IMR-90 (cell line): ENCODE data around the gene TKTL2. TPM values are rescaled to one million over a fixed set of nuclear protein-coding genes. Genes with fewer than 3 reads are reported as not detected.

Experiments
- ATAC-seq: fragments of 200-7000 bp; cut with Tn5 transposase; 2 replicates; pipeline ENCODE4 v1.9.1; 2020; ENCODE audit warnings: low read depth, mild to moderate bottlenecking, moderate library complexity
- BruUV-seq: library from RNA; stranded (reverse); fragments of 400-500 nt; replicated peaks from 2 replicates; lab custom pipeline; 2021; lab: Mats Ljungman, UMichigan
- CTCF ChIA-PET: fragments of 300-600 bp; formaldehyde crosslinking; extraction: SDS; loops from one replicate; lab custom pipeline; 2021; ENCODE audit warnings: antibody characterized with exemption; lab: Yijun Ruan, JAX
- POLR2A ChIA-PET: fragments of 300-600 bp; sonication (Branson Sonifier 250); formaldehyde crosslinking; loops from one replicate; lab custom pipeline; 2022; ENCODE audit warnings: antibody characterized with exemption; ENCODE audit not compliant: unreplicated experiment; lab: Charles Lee
- DNase-seq: peaks from one replicate; pipeline ENCODE4 v3.0.0; 2013
- H2AFZ ChIP-seq: replicated peaks from 2 replicates; pipeline ENCODE3; 2013; ENCODE audit warnings: low read length, mild to moderate bottlenecking; ENCODE audit not compliant: poor library complexity
- H2AK5ac ChIP-seq: 2 replicates; pipeline ENCODE4 v1.6.1; 2013; ENCODE audit warnings: low read depth, low read length, inconsistent platforms
- H2AK9ac ChIP-seq: replicated peaks from 2 replicates; pipeline ENCODE3; 2013; ENCODE audit warnings: mild to moderate bottlenecking, low read depth, low read length, moderate library complexity; ENCODE audit not compliant: poor library complexity
- H2BK120ac ChIP-seq: 2 replicates; pipeline ENCODE4 v1.6.1; 2013; ENCODE audit warnings: low read depth, low read length, inconsistent platforms
- H2BK15ac ChIP-seq: 3 replicates; pipeline ENCODE4 v1.6.1; 2013; ENCODE audit warnings: low read depth, low read length, inconsistent platforms
- H2BK20ac ChIP-seq: 2 replicates; pipeline ENCODE4 v1.6.1; 2013; ENCODE audit warnings: low read depth, mild to moderate bottlenecking, inconsistent platforms, low read length, moderate library complexity
- H2BK5ac ChIP-seq: 2 replicates; pipeline ENCODE4 v1.6.1; 2013; ENCODE audit warnings: mild to moderate bottlenecking, low read depth, low read length, inconsistent platforms; ENCODE audit not compliant: poor library complexity, severe bottlenecking
- H3K14ac ChIP-seq: replicated peaks from 2 replicates; pipeline ENCODE4 v1.6.1; 2013; ENCODE audit warnings: low read depth, low read length, inconsistent platforms
- H3K18ac ChIP-seq: 2 replicates; pipeline ENCODE4 v1.6.1; 2013; ENCODE audit warnings: low read depth, low read length, control low read depth
- H3K23ac ChIP-seq: 2 replicates; pipeline ENCODE4 v1.6.1; 2013; ENCODE audit warnings: low read depth, low read length, inconsistent platforms
- H3K27ac ChIP-seq: 2 replicates; pipeline ENCODE4 v1.5.1; 2013; ENCODE audit warnings: mild to moderate bottlenecking, control low read depth, low read length; ENCODE audit not compliant: insufficient read depth
- H3K27me3 ChIP-seq: 2 replicates; pipeline ENCODE4 v1.6.1; 2013; ENCODE audit warnings: low read length; ENCODE audit not compliant: control insufficient read depth, insufficient read depth
- H3K36me3 ChIP-seq: 2 replicates; pipeline ENCODE4 v1.6.1; 2013; ENCODE audit warnings: low read length, mixed read lengths; ENCODE audit not compliant: control insufficient read depth, insufficient read depth
- H3K4ac ChIP-seq: 2 replicates; pipeline ENCODE4 v1.6.1; 2013; ENCODE audit warnings: low read depth, low read length, inconsistent platforms
- H3K4me1 ChIP-seq: 2 replicates; pipeline ENCODE4 v1.6.1; 2013; ENCODE audit warnings: low read length, mixed read lengths; ENCODE audit not compliant: control insufficient read depth, insufficient read depth
- H3K4me2 ChIP-seq: 2 replicates; pipeline ENCODE4 v1.6.1; 2013; ENCODE audit warnings: low read depth, mild to moderate bottlenecking, control low read depth, low read length, moderate library complexity
- H3K4me3 ChIP-seq: 2 replicates; pipeline ENCODE4 v1.5.1; 2013; ENCODE audit warnings: low read depth, mild to moderate bottlenecking, control low read depth, low read length, moderate library complexity; ENCODE audit not compliant: insufficient read depth
- H3K56ac ChIP-seq: 2 replicates; pipeline ENCODE4 v1.6.1; 2013; ENCODE audit warnings: low read length, inconsistent platforms; ENCODE audit not compliant: insufficient read depth; ENCODE audit errors: extremely low read depth
- H3K79me1 ChIP-seq, 2 experiments: 2 replicates each; pipeline ENCODE4 v1.6.1; 2013; ENCODE audit warnings: low read length in 2 of 2, inconsistent platforms in 1 of 2, low read depth in 1 of 2
- H3K9ac ChIP-seq: 2 replicates; pipeline ENCODE4 v1.6.1; 2013; ENCODE audit warnings: low read depth, low read length, control low read depth
- H3K9me1 ChIP-seq: 2 replicates; pipeline ENCODE4 v1.6.1; 2013; ENCODE audit warnings: low read length, inconsistent platforms; ENCODE audit not compliant: insufficient read depth
- H3K9me3 ChIP-seq: 2 replicates; pipeline ENCODE4 v1.6.1; 2013; ENCODE audit warnings: low read length; ENCODE audit not compliant: control insufficient read depth, insufficient read depth
- H4K20me1 ChIP-seq: 2 replicates; pipeline ENCODE4 v1.6.1; 2013; ENCODE audit warnings: low read length, inconsistent platforms; ENCODE audit not compliant: insufficient read depth
- H4K5ac ChIP-seq: 2 replicates; pipeline ENCODE4 v1.6.1; 2013; ENCODE audit warnings: mild to moderate bottlenecking, low read depth, low read length, control low read depth
- H4K8ac ChIP-seq, 2 experiments: 2 replicates each; pipeline ENCODE4 v1.6.1; 2013; ENCODE audit warnings: low read depth in 2 of 2, low read length in 2 of 2, control low read depth in 1 of 2, inconsistent platforms in 1 of 2
- H4K91ac ChIP-seq: 2 replicates; pipeline ENCODE4 v1.6.1; 2013; ENCODE audit warnings: low read depth, low read length, inconsistent platforms; ENCODE audit not compliant: insufficient read depth
- BHLHE40 ChIP-seq: fragments of 150-350 bp; IDR thresholded peaks from 2 replicates; pipeline ENCODE4 v1.6.1; 2016; ENCODE audit warnings: mild to moderate bottlenecking, low read depth, low read length
- CHD1 ChIP-seq: IDR thresholded peaks from 2 replicates; pipeline ENCODE4 v1.6.1; 2012; ENCODE audit warnings: low read depth, low read length, improper control_type of control experiment
- CTCF ChIP-seq: conservative IDR thresholded peaks from 2 replicates; pipeline ENCODE4 v1.5.1; 2012; ENCODE audit warnings: mild to moderate bottlenecking, low read depth, low read length, improper control_type of control experiment
- ELK1 ChIP-seq: fragments of 150-350 bp; IDR thresholded peaks from 2 replicates; pipeline ENCODE4 v1.6.1; 2016; ENCODE audit warnings: low read depth, mild to moderate bottlenecking, low read length, moderate library complexity, borderline replicate concordance
- FOS ChIP-seq: fragments of 150-350 bp; IDR thresholded peaks from 2 replicates; pipeline ENCODE4 v1.6.1; 2016; ENCODE audit warnings: low read depth, low read length
- MAFK ChIP-seq: IDR thresholded peaks from 2 replicates; pipeline ENCODE4 v1.6.1; 2012; ENCODE audit warnings: low read depth, low read length, improper control_type of control experiment
- MAZ ChIP-seq: IDR thresholded peaks from 2 replicates; pipeline ENCODE4 v1.6.1; 2012; ENCODE audit warnings: low read depth, mild to moderate bottlenecking, low read length, improper control_type of control experiment, moderate library complexity, borderline replicate concordance
- NFE2L2 ChIP-seq: fragments of 150-350 bp; IDR thresholded peaks from 2 replicates; pipeline ENCODE4 v1.6.1; 2016; ENCODE audit warnings: low read depth, mild to moderate bottlenecking, low read length
- RAD21 ChIP-seq: IDR thresholded peaks from 2 replicates; pipeline ENCODE4 v1.6.1; 2012; ENCODE audit warnings: low read length, improper control_type of control experiment
- RCOR1 ChIP-seq: IDR thresholded peaks from 2 replicates; pipeline ENCODE4 v1.6.1; 2012; ENCODE audit warnings: mild to moderate bottlenecking, low read length, improper control_type of control experiment; ENCODE audit not compliant: insufficient replicate concordance
- SMC3 ChIP-seq: fragments of 150-350 bp; IDR thresholded peaks from 2 replicates; pipeline ENCODE4 v1.6.1; 2016; ENCODE audit warnings: low read depth, mild to moderate bottlenecking, antibody characterized with exemption, low read length, moderate library complexity
- USF2 ChIP-seq: fragments of 150-350 bp; IDR thresholded peaks from 2 replicates; pipeline ENCODE4 v1.6.1; 2017; ENCODE audit warnings: mild to moderate bottlenecking, antibody characterized with exemption, low read length, low read depth
- WGBS, 2 experiments: methylation state at CpG; one replicate each; pipeline versions ENCODE4 v1.1.5 to v1.1.7; 2013; ENCODE audit warnings: missing lambda C conversion rate in 2 of 2; ENCODE audit not compliant: insufficient read length in 1 of 2; ENCODE audit errors: extremely low coverage in 2 of 2; 5-methylcytosine and 5-hydroxymethylcytosine counted together
- dilution Hi-C: fragments of 300-500 bp; cut with HindIII; formaldehyde crosslinking; loops from one replicate; pipeline ENCODE4 v1.14.3; 2018; ENCODE audit warnings: low sequenced_read_pairs; ENCODE audit not compliant: unreplicated experiment
- in situ Hi-C: fragments of 300-500 bp; cut with MboI; formaldehyde crosslinking; loops from 3 replicates; pipeline ENCODE4 v1.14.3; 2019; ENCODE audit warnings: low sequenced_read_pairs, inconsistent platforms, mixed read lengths
- intact Hi-C: fragments of 100-400 bp; cut with micrococcal nuclease; formaldehyde crosslinking; loops from 2 replicates; pipeline ENCODE4 v1.10.0; 2022
- polyA plus RNA-seq, 3 experiments: library from polyadenylated mRNA; depleted of rRNA; stranded (reverse); fragments of >200 nt; gene quantifications; 2 replicates each; pipeline ENCODE4 v1.2.3, GENCODE V29; 2012; ENCODE audit warnings: low replicate concordance in 1 of 3
- total RNA-seq: library from RNA; depleted of rRNA; stranded (reverse); fragments of >200 nt; gene quantifications from 2 replicates; pipeline ENCODE4 v1.2.3, GENCODE V29; 2012

The TKTL2 gene
- total and polyA plus RNA-seq, 2 of the 4 experiments (the other 2 are of a cell fraction), result not detected

- Histone ChIP-seq H2AFZ (no peak overlapping the region), H4K91ac (no peak overlapping the region), H3K18ac (no peak overlapping the region), H4K5ac (no peak overlapping the region), H2BK15ac (no peak overlapping the region), H3K4me3 (no peak overlapping the region), H3K14ac (no peak overlapping the region), H3K79me1 (no peaks in the 10 kb centered on the region), H3K27me3 (no peaks in the 10 kb centered on the region), H2BK120ac (no peak overlapping the region), H3K36me3 (no peaks in the 10 kb centered on the region), H2AK5ac (no peak overlapping the region), H2BK5ac (no peak overlapping the region), H3K4me2 (no peak overlapping the region), H3K56ac (no peak overlapping the region), H3K23ac (no peak overlapping the region), H3K4me1 (no peaks in the 10 kb centered on the region), H3K9ac (no peak overlapping the region), H2AK9ac (no peak overlapping the region), H3K9me1 (no peaks in the 10 kb centered on the region), H3K27ac (no peak overlapping the region), H3K9me3 (no peaks in the 10 kb centered on the region), H2BK20ac (no peak overlapping the region), H4K8ac (no peak overlapping the region), H4K20me1 (no peaks in the 10 kb centered on the region), H3K4ac (no peak overlapping the region)
- POLR2A ChIA-PET, result no interaction called here
- TF ChIP-seq MAZ (no peak), RAD21 (no peak), BHLHE40 (no peak), USF2 (no peak), MAFK (no peak), CHD1 (no peak), NFE2L2 (no peak), FOS (no peak), ELK1 (no peak), RCOR1 (no peak), CTCF (no peak), SMC3 (no peak)
- in situ Hi-C loops (no loop called here), intact Hi-C loops (no loop called here), dilution Hi-C loops (no loop called here)
- CTCF ChIA-PET, result no interaction called here
- ATAC-seq, result no peak
- no TSS peak for BruUV-seq
- WGBS, 2 experiments, result no CpG with 5 or more reads among the region's 2 CpGs
- no peak for DNase-seq
These were observed 33.5 kb downstream of the TKTL2 start for GRCh38 chr4:163440040-163440439.
